Measurements from ENCODE around the gene LRRC14B.
"Not testable (repeated sequence)": the region's sequence is repeated elsewhere in the genome, so short reads cannot be mapped to it uniquely, and the experiment has no call there.

- TF ChIP-seq EZH2phosphoT487 (IDR thresholded peaks at IDR 0.05; ENCODE audit: borderline replicate concordance, low read length); CTCF (IDR thresholded peaks at IDR 0.05; ENCODE audit: low read depth, low read length, poor library complexity, severe bottlenecking): not testable (repeated sequence)
Observed at GRCh38 chr5:241045-241669, 49.9 kb downstream of the LRRC14B start.

All from DOHH2 (cell line).